Measurements from ENCODE around the gene TMEM38B. TPM values are rescaled to one million over a fixed set of nuclear protein-coding genes. Genes with fewer than 3 reads are reported as not detected.

Gene TMEM38B
- total RNA-seq, 4 donors from 2014 or later, result 38.4 to 80.9 (median 60.2) TPM

DNA sequence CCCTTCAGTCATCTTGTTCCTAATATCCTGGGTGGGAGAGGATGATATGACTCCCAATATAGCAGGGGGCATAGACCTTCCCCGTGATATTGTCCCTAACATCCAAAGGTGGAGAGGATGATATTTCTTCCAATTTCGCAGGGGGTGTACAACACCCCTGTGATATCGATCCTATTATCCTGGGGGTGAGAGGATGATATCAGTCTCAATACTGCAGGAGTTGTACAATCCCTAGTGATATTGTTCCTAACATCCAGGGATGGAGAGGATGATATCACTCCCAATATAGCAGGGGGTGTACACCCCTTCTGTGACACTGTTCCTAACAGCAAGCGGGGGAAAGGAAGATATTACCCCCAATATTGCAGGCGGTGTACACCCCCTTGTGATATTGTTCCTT lies 122.6 kb downstream of the TMEM38B start:
- TF ChIP-seq, protein P1, sequence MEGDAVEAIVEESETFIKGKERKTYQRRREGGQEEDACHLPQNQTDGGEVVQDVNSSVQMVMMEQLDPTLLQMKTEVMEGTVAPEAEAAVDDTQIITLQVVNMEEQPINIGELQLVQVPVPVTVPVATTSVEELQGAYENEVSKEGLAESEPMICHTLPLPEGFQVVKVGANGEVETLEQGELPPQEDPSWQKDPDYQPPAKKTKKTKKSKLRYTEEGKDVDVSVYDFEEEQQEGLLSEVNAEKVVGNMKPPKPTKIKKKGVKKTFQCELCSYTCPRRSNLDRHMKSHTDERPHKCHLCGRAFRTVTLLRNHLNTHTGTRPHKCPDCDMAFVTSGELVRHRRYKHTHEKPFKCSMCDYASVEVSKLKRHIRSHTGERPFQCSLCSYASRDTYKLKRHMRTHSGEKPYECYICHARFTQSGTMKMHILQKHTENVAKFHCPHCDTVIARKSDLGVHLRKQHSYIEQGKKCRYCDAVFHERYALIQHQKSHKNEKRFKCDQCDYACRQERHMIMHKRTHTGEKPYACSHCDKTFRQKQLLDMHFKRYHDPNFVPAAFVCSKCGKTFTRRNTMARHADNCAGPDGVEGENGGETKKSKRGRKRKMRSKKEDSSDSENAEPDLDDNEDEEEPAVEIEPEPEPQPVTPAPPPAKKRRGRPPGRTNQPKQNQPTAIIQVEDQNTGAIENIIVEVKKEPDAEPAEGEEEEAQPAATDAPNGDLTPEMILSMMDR (IDR thresholded peaks at IDR 0.05), result no peak
- TF ChIP-seq POLR2A (IDR thresholded peaks at IDR 0.05), result no peak
- no peaks in the 10 kb centered on the region for H3K27me3 ChIP-seq
- DNase-seq, result no peak
- WGBS, 2 donors, result 92 to 93% methylated on average over 5 of the region's 5 CpGs
- no peaks in the 10 kb centered on the region for H3K36me3 ChIP-seq
- H3K9me3 ChIP-seq, result no peaks in the 10 kb centered on the region
- H3K27ac ChIP-seq, result no peak overlapping the region
- intact Hi-C loops (cut with DNase I), result no loop called here
- no peaks in the 10 kb centered on the region for H3K4me1 ChIP-seq
- no peak overlapping the region for H3K4me3 ChIP-seq (replicated peaks in 1 of 3)

DNA sequence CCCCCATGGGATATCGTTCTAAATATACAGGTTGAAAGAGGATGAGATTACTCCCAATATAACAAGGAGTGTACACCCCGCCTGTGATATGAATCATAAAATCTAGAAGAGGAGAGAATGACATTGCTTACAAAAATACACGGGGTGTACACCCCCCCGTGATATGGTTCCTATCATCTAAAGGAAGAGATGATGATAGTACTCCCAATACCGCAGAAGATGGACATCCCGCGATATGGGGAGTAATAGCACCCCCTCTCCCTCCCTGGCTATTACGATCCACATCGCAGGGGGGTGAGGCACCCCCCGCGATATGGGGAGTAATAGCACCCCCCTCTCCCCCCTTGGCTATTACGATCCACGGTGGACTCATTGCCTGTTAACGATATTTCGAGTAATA lies 124.6 kb downstream of the TMEM38B start:
- no peak overlapping the region for H3K4me3 ChIP-seq (replicated peaks in 1 of 3)
- no peak overlapping the region for H3K27ac ChIP-seq
- no peaks in the 10 kb centered on the region for H3K36me3 ChIP-seq
- no peak for DNase-seq
- H3K9me3 ChIP-seq, result no peaks in the 10 kb centered on the region
- 85 to 91% methylated on average over 13 to 15 of the region's 15 CpGs for WGBS, 2 donors
- TF ChIP-seq, protein P1 (IDR thresholded peaks at IDR 0.05), result no peak
- TF ChIP-seq POLR2A (IDR thresholded peaks at IDR 0.05), result no peak
- intact Hi-C loops (cut with DNase I), result no loop called here
- no peaks in the 10 kb centered on the region for H3K4me1 ChIP-seq
- no peaks in the 10 kb centered on the region for H3K27me3 ChIP-seq

DNA sequence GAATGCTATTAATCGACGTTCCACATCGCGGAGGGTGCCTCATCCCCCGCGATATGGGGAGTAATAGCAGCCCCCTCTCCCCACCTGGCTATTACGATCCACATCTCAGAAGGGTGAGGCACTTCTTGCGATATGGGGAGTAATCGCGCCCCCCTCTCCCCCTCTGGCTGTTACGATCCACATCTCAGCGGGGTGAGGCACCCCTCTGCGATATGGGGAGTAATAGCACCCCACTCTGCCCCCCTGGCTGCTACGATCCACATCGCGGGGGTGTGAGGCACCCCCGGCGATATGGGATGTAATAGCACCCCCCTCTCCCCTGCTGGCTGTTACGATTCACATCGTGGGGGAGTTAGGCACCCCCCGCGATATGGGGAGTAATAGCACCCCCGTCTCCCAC lies 128.5 kb downstream of the TMEM38B start:
- Histone ChIP-seq H3K4me1 (no peaks in the 10 kb centered on the region), H3K4me3 (replicated peaks in 1 of 3) (no peak overlapping the region), H3K9me3 (no peaks in the 10 kb centered on the region), H3K27me3 (no peaks in the 10 kb centered on the region), H3K27ac (no peak overlapping the region), H3K36me3 (no peaks in the 10 kb centered on the region)
- intact Hi-C loops (cut with DNase I), result no loop called here
- no peak for DNase-seq
- WGBS, 2 donors, result 73 to 82% methylated on average over 22 to 23 of the region's 23 CpGs
- TF ChIP-seq, protein P1 (IDR thresholded peaks at IDR 0.05), result no peak
- TF ChIP-seq POLR2A (IDR thresholded peaks at IDR 0.05), result no peak

Other genes with a start within 250 kb of the TMEM38B start
- gene FSD1L, start 246.5 kb upstream of the TMEM38B start, total RNA-seq, result 1 to 10 TPM; 5.9 to 9.0 (median 8.3) TPM
- gene FKTN, start 136.4 kb upstream of the TMEM38B start, total RNA-seq, result 10 to 100 TPM; 10.6 to 39.2 (median 26.8) TPM
- not detected for gene TAL2, start 32.1 kb upstream of the TMEM38B start, total RNA-seq

Measured in thyroid gland (tissue), 4 donors.